Activated T-cell treated with anti-CD3 and anti-CD28 coated beads, Interleukin-2, amount 50 U/mL, for 4 hours (primary cell): ENCODE data around the gene LSP1. TPM values are rescaled to one million over a fixed set of nuclear protein-coding genes. Genes with fewer than 3 reads are reported as not detected.
A peak's percentile ranks its signal among the peaks of the same experiment; 100 is the strongest.

Source experiments
- ATAC-seq, 2 donors: fragments of 200-7000 bp; cut with Tn5 transposase; one replicate each; pipeline ENCODE4 v1.10.0; 2021
- DNase-seq: peaks from one replicate; pipeline ENCODE4 v3.0.0-alpha.2; 2020
- H3K27me3 Mint-ChIP-seq: one replicate; pipeline ENCODE4 v1.8.0; 2021; ENCODE audit warnings: low read depth, mixed read lengths
- H3K36me3 Mint-ChIP-seq: one replicate; pipeline ENCODE4 v1.8.0; 2022; ENCODE audit warnings: mixed read lengths; ENCODE audit not compliant: insufficient read depth
- H3K4me1 Mint-ChIP-seq: one replicate; pipeline ENCODE4 v1.8.0; 2021; ENCODE audit warnings: low read depth, mixed read lengths
- H3K4me3 Mint-ChIP-seq: one replicate; pipeline ENCODE4 v1.8.0; 2021; ENCODE audit warnings: mild to moderate bottlenecking, moderate library complexity, mixed read lengths
- H3K9me3 Mint-ChIP-seq: one replicate; pipeline ENCODE4 v1.8.0; 2021; ENCODE audit warnings: mixed read lengths
- total RNA-seq, 3 donors: library from RNA; stranded (reverse); gene quantifications; one replicate each; pipeline ENCODE4 v1.2.1, GENCODE V29; 2021

The LSP1 gene
- total RNA-seq, 3 donors from 2014 or later = 34.6 to 71.7 (median 60.6) TPM

DNA sequence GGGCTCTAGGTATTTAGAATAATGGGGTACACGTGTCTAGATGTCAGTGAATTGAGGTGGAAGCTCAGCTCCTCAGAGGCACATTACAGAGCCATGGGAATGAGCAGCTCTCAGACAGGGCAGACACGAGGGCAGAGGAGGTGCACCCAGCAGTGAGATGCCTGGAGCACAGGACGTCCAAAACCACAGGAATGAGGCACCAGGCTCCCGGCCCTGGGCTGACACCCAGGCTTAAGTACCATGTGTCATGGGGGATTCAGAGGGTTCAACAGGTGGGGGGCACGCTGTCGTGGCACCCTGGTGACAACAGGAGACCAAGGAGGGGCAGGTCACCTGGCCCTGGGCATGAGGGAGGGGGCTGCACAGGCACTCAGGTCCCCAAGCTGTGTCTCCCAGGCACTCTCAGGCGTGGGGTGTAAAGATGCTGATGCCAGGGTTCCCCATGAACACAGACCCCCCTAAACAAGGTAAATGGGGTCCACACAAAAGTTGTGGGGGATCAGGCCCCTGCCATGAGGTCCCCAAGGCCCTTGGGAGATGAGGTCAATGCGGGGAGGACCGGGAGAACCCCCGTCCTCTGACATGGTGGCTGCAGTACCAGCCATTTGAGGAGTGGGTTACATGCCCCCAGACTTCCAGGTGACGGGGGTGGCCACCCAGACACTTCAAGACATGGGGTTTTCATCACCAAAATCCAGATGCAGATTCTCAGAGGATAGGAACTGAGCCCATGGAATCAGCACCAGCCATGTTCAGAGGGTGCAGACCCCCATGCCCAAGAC, 23.7 kb upstream of the LSP1 start:
- H3K9me3 Mint-ChIP-seq = no peaks in the 10 kb centered on the region
- ATAC-seq (no peak), DNase-seq (no peak)
- peaks cover 19% of the 10 kb centered on the region for H3K27me3 Mint-ChIP-seq
- no peaks in the 10 kb centered on the region for H3K4me1 Mint-ChIP-seq
- H3K36me3 Mint-ChIP-seq = no peaks in the 10 kb centered on the region
- H3K4me3 Mint-ChIP-seq = no peak overlapping the region

DNA sequence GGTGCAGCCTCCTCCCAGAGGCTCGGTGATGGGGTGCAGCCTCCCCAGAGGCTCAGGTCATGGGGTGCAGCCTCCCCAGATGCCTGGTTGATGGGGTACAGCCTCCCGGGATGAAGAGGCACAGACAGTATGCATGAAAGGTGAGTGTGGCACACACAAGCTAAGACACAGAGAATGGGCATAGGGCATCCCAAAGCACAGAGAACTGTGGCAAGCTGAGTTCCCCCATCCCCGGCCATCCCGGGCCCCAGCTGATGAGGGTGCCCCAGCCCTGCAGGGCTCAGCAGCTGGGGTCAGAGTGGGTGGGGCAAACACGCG, 22.9 kb upstream of the LSP1 start:
- Mint-ChIP-seq H3K9me3 (no peaks in the 10 kb centered on the region), H3K27me3 (peaks cover 17% of the 10 kb centered on the region), H3K4me3 (no peak overlapping the region), H3K4me1 (no peaks in the 10 kb centered on the region), H3K36me3 (no peaks in the 10 kb centered on the region)
- DNase-seq (no peak), ATAC-seq (no peak)

DNA sequence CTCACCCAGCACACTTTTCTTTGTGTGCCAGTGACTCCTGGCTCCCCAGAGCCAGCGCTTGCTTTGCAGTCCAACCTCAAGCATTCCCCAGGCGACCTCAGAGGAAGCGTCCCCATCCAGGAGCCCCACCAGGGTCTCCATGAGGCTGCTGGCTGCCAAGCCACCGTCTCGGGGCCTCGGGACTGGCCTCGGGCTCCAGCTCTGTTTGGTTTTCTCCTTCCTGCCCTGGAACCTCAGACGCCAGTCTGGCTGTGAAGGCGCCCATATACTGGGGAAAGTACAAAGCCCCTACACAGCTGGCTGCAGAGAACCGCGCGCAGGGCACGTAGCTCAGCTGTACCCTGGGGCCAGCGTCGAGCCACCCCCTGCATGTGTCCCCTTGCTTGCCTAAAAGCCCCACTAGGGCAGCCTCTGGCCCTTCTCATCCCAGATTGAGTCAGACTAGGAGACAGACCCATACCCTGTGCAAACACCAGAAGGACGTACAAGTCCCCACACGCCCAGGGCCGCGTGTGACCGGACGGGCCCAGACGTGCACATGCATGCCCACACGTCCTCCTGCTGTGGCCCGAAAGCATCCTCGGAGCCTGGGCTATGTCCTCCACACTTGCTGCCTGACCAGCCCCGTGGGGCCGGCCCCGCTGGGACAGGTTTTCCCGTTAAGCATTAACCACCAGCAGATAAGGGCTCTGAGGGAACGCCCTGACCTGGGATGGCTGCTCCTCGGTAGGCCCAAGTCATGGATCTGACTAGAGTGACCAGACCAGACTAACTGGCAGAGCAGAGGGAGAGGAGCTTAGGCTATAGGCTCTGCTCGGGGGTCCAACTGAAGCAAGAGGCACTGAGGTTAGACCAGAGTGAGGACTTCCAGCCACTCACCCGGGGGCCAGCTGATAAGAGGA, 22.3 kb upstream of the LSP1 start:
- Mint-ChIP-seq H3K36me3 (no peaks in the 10 kb centered on the region), H3K9me3 (no peaks in the 10 kb centered on the region), H3K27me3 (peaks cover 17% of the 10 kb centered on the region), H3K4me1 (no peaks in the 10 kb centered on the region), H3K4me3 (no peak overlapping the region)
- ATAC-seq = no peak
- DNase-seq = no peak

DNA sequence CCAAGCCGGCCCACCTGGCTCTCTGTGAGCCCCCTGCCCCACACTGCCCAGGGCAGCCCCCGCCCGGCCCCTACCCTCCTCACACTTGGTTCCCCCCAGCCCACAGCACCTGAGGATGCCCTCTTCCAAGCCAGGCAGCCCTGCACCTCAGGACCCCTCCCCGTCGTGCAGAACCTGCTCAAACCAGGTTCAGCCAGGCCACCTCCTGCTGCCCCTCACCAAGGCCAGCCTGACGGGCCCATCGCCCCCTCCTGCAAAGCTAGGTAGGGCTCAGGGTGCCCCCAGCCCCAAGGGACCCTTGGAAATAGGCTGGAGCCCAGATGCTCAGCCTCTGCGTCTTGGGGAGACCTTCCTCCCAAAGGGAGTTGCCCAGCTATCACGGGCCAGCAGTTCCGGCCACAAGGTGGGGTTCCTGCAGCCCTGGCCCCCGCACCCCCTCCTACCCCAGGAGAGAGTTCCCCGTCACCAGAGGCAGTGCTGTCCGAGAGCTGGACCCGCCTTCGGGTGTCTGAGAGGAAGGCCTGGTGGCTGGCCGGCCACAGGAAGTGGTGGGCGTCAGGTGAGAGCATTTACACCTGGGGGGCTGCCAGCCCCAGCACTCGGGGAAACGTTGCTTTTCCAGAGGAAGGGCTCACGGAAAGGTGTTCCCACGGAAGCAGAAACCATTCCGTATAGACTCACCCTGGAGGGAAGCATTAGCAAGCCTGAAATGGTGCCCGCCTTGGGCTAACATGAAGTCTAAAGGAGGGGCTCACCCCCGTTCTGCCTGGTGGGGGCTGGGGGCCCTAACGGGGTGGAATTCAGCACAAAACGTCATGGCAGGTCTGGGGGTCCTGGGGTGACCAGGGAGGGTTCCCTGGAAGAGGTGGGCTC, 21.3 kb upstream of the LSP1 start:
- Mint-ChIP-seq H3K9me3 (no peaks in the 10 kb centered on the region), H3K27me3 (peaks cover 17% of the 10 kb centered on the region), H3K4me1 (no peaks in the 10 kb centered on the region), H3K4me3 (no peak overlapping the region), H3K36me3 (no peaks in the 10 kb centered on the region)
- DNase-seq = no peak
- no peak for ATAC-seq

DNA sequence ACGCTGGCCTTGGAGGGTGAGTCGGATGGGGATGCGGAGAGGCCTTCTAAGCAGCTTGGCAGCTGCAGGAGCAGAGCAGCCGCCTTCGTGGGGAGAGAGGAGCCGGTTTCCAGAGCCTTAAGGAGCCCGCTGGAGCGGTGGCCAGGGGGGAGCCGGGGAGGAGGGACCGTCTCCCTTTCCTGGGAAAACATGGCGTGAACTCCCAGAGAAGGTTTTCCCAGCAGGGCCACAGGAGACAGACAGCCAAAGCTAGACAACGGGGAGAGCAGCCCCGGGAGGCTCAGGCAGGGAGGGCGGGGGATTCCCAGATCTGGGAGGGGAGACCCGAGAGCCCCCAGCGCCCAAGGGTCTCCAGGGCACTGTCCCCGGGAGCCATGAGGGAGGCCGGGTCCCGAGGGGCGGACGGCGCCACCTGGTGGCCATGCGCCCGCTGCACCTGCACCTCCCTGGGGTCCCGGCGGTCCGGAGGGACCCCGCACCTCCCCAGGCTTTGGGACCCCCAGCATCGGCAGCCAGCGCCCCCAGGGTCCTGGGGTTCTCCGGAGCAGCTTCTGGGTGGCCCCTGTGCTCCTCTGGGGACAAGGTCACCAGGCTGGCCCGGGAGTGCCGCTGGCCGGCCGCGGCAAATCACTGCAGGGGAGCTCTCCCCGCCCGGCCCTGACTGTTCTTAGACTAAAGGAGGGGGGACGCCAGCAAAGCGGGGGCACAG, 20.5 kb upstream of the LSP1 start:
- ATAC-seq (peak; percentile 73 to 78), DNase-seq (peak; percentile 68)
- Mint-ChIP-seq H3K4me1 (no peaks in the 10 kb centered on the region), H3K27me3 (peaks cover 17% of the 10 kb centered on the region), H3K9me3 (no peaks in the 10 kb centered on the region), H3K36me3 (no peaks in the 10 kb centered on the region), H3K4me3 (no peak overlapping the region)

DNA sequence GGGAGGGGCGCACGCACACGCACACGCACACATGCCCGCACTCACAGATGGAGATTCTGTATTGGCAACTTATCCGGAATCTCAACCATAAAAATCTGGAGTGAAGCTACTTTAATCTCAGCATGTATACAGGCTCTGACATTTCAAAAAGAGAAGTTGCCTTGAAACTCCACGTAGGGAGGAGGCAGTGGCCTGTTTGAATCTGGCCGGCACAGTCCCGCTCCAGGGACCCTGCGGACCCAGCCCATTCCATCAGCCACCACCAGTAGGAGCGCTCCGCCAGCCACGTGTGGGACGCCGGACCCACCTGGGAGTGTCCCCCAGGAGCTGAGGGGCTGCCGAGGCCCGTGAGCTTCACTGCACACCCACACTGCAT, 20.0 kb upstream of the LSP1 start:
- Mint-ChIP-seq H3K27me3 (peaks cover 14% of the 10 kb centered on the region), H3K4me3 (no peak overlapping the region), H3K9me3 (no peaks in the 10 kb centered on the region), H3K4me1 (no peaks in the 10 kb centered on the region), H3K36me3 (no peaks in the 10 kb centered on the region)
- no peak for DNase-seq
- ATAC-seq = no peak

DNA sequence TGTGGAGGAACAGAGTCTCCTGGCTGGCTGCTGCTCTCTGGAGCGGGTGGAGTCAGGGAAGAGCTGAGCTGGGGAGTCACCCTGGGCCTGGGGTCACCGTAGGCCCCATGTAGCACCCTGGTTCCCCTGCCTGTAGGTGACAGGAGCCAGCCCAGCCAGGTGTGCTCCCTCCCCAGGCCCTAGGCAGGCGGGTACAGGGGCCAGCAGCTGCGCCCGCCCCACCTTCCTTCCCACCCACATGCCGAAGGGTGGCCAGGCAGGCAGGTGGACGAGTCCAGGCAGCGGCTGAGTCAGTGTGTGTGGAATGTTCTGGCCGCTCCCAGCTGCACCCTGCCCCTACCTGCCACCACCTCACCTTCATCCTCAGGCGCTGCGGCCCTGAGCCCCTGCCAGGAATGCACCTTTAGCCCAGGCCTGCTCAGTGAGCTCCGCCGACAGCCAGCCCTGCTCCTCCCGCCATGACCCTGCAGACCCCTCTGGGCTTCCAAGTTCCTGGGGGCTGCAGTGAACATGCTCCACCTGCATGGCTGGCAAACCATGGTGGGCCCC, 18.7 kb upstream of the LSP1 start:
- H3K27me3 Mint-ChIP-seq = peaks cover 12% of the 10 kb centered on the region
- no peak for ATAC-seq
- H3K4me3 Mint-ChIP-seq = no peak overlapping the region

DNA sequence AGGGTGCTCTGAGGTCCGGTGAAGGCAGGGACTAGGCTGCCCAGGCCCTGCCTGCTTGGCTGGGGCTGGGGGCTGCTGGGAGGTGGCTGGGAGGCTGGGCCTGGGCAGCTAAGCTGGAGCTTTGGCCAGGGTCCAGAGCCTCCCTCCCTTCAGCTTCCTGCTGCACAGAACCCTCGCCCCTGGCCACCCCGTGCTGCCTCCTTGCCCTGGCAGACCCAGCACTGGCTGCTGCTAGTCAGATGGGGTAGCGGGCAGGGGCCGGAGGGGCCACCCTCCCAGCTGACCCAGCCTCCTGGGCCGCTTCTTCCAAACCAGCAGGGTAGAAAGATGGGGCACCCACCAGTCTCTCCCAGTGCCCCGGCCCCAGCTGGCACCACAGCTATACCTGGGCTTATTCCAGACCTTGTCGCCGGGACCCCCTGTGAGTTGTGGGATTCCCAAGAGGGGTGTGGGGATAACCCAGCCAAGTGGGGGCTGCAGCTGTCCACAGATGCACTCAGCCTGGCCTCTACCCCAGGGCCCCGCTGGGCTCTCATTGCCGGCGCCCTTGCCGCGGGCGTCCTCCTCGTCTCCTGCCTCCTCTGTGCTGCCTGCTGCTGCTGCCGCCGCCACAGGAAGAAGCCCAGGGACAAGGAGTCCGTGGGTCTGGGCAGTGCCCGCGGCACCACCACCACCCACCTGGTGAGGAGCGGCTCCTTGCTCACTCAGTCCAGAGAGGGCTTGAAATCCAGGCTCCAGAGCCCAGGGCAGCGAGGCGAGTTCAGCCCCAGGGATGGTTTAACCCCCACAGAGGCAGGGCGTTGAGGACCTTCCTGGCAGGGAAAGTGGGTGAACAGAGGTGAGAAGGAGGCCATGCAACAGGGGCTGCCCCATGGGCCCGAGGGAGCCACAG, 17.9 kb upstream of the LSP1 start, which contains the start of gene SYT8:
Gene SYT8, plus strand, starts transcription at position 212 of the 892 bp plus-strand sequence. Its CDS starts 116 bp downstream, at position 328.
- Mint-ChIP-seq H3K4me1 (peaks cover 5% of the 10 kb centered on the region), H3K36me3 (no peaks in the 10 kb centered on the region)

More for the DNA sequence above, 18.7 kb upstream of the LSP1 start:
- Mint-ChIP-seq H3K36me3 (no peaks in the 10 kb centered on the region), H3K4me1 (no peaks in the 10 kb centered on the region), H3K9me3 (no peaks in the 10 kb centered on the region)
- no peak for DNase-seq

DNA sequence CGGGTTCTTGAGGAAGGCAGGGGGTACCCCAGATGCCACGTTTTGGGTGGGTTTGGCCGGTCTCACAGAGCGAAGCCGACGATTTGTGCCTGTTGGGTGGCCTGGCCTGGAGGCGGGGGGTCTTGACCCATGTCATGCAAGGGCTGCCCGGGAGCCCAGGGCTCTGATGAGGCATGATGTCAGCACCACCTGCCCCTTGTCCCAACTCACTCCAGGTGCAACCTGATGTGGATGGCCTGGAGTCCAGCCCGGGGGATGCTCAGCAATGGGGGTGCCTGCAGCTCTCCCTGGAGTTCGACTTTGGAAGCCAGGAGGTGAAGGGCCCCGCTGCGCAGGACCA, 17.2 kb upstream of the LSP1 start:
- no peak overlapping the region for H3K4me3 Mint-ChIP-seq
- peaks cover 12% of the 10 kb centered on the region for H3K27me3 Mint-ChIP-seq
- H3K36me3 Mint-ChIP-seq = no peaks in the 10 kb centered on the region
- DNase-seq (no peak), ATAC-seq (no peak)
- peaks cover 5% of the 10 kb centered on the region for H3K4me1 Mint-ChIP-seq
- H3K9me3 Mint-ChIP-seq = no peaks in the 10 kb centered on the region

More for the DNA sequence above, 17.9 kb upstream of the LSP1 start, which contains the start of gene SYT8:
- DNase-seq = no peak
- Mint-ChIP-seq H3K9me3 (no peaks in the 10 kb centered on the region), H3K4me3 (no peak within 1 kb of the TSS), H3K27me3 (peaks cover 12% of the 10 kb centered on the region)
- ATAC-seq = no peak

DNA sequence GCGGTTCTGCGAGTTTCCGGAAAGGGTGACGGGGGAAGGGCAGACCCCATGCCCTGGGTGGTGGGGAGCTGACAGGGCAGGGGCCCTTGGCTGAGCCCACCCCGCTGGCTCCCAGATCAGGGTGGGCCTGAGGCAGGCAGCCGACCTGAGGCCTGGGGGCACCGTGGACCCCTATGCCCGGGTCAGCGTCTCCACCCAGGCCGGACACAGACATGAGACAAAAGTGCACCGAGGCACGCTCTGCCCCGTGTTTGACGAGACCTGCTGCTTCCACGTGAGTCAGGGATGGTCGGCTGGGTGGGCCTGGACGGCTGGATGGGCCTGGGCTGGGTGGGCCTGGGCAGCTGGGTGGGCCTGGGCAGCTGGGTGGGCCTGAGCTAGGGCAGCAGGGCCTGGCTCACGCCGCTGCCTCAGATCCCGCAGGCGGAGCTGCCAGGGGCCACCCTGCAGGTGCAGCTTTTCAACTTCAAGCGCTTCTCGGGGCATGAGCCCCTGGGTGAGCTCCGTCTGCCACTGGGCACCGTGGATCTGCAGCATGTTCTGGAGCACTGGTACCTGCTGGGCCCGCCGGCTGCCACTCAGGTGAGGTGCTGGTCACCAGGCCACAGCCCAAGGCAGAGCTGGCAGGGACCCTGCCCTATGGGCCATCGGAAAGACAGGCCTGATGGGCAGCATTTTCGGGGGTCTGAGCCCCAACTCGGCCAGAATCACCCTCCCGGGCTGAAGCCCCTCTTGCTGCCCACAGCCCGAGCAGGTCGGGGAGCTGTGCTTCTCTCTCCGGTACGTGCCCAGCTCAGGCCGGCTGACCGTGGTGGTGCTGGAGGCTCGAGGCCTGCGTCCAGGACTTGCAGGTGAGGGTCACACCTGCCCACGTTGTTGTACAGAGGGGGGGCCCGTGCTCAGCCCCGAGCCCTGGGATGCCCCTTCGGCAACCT, 16.6 kb upstream of the LSP1 start:
- DNase-seq (no peak), ATAC-seq (no peak)
- peaks cover 7% of the 10 kb centered on the region for H3K4me1 Mint-ChIP-seq
- no peaks in the 10 kb centered on the region for H3K9me3 Mint-ChIP-seq
- peaks cover 9% of the 10 kb centered on the region for H3K27me3 Mint-ChIP-seq
- H3K4me3 Mint-ChIP-seq = no peak overlapping the region
- H3K36me3 Mint-ChIP-seq = no peaks in the 10 kb centered on the region

DNA sequence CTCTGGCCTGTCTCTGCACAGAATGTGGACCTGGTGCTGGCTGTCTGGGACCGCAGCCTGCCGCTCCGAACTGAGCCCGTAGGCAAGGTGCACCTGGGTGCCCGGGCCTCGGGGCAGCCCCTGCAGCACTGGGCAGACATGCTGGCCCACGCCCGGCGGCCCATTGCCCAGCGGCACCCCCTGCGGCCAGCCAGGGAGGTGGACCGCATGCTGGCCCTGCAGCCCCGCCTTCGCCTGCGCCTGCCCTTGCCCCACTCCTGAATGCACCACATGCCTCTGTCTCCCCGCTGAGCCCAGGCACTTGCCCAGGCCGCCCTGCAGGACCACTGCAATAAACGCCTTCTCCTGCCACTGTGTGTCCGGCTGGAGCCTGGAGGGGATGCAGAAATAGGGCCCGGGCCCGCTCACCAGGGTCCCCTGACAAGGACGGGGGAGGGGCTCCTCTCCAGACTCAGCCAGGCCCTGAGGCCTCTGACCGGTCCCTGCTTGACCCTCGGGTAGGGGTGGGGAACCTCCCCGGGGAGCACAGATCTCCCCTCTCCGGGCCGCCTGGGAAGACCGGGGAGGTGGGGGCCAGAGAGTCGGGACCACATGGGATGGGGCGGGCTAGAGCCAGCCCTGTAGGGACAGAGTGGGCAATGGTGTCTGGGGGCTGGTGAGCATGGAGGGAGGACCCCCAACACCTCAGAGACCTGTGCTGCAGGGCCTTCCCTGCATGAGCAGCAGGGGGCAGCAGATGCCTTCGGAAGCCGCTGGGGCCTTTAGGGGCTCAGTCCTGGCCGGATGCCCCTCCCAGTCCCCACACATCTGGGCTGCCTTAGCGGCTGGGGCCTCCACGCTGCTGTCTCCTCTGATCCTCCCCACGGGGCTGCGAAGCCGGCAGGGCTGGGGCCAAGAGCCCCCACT, 15.5 kb upstream of the LSP1 start:
- peaks cover 7% of the 10 kb centered on the region for H3K4me1 Mint-ChIP-seq
- DNase-seq = peak; percentile 80
- H3K27me3 Mint-ChIP-seq = peaks cover 4% of the 10 kb centered on the region
- no peaks in the 10 kb centered on the region for H3K9me3 Mint-ChIP-seq
- H3K4me3 Mint-ChIP-seq = no peak overlapping the region
- ATAC-seq = peak; percentile 84 to 90
- no peaks in the 10 kb centered on the region for H3K36me3 Mint-ChIP-seq
